ENCODE results near the gene STK25. TPM values are rescaled to one million over a fixed set of nuclear protein-coding genes. Genes with fewer than 3 reads are reported as not detected.

Gene STK25
- total and polyA plus RNA-seq, 10 donors: 127 to 254 (median 172) TPM

DNA sequence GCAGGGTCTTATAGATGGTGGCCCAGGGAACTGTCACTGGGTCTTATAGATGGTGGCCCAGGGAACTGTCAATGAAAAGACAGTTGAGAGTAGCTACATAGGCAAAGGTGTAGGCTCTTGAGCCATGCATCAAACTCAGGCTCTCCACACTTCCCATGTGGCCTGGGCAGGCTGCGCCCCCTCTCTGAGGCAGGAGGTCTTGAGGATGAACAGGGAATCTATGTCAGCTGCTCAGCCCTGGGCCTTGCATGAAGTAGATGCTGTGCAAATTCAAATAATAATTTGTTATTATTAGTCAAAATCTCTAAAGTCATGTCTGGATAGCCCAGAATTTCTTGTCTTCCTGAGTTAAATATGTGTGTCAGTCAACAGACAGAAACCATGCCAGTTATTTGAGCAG is 26.7 kb downstream of the STK25 start:
- no peak overlapping the region for H3K27ac ChIP-seq
- H3K9me3 ChIP-seq: no peaks in the 10 kb centered on the region
- peaks cover 0 to 52% (median 21%) of the 10 kb centered on the region in 6 donors for H3K36me3 ChIP-seq
- TF ChIP-seq POLR2AphosphoS5 (IDR thresholded peaks at IDR 0.05): no peak
- TF ChIP-seq CTCF (IDR thresholded peaks at IDR 0.05 in 8 of 11, conservative IDR thresholded peaks at IDR 0.05 in 3 of 11): no peak
- no peak for TF ChIP-seq POLR2A (IDR thresholded peaks at IDR 0.05)
- intact Hi-C loops (cut with DNase I; ENCODE audit: low total_unique reads): no loop called here
- no peak for DNase-seq
- H3K4me1 ChIP-seq: no peaks in the 10 kb centered on the region
- 96 to 100% (median 100%) methylated on average over 1 of the region's 1 CpG for WGBS, 5 donors
- H3K4me3 ChIP-seq: no peak overlapping the region
- no peaks in the 10 kb centered on the region for H3K27me3 ChIP-seq (replicated peaks in 1 of 7)

DNA sequence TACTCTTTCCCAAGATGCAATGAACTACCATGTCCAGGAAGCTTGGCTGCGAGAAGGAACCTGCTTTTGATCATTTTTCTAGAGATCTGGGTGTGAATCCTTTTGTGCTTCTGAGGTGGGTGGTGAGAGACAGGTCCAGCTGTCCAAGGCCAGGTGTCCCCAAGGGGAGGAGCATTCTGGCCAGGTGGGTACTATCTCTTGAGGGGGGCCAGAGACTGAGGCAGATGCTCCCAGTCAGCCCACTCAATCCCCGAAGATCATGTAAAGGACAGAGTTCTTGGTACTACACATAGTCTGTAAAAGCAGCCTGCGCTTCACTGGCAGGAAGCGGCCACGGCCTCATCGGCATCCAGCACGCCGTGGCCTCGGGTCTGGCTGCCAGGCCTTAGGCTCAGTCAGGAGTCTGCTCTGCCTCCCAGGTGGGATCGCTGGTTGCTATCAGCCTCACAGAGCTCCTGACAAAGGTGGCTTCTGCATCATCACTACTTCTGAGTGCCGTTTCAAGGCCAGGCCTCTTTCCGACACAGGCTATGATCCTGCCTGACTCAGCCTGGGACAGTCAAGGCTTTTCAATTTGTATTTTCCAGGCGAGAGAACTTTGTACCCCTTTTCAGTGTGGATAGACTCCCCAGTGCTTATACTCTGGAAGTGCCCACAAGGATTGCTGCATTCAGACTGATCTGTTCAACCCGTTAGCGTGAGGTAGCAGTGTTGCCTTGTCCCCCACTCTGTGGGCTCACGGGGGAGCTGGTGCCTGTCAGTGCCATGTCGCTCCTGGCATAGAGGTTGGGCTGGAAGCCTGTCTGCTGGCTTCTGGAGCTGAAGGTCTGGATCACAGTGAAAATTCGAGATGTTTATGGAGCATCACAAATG is 29.1 kb downstream of the STK25 start:
- 89 to 95% (median 92%) methylated on average over 17 to 18 of the region's 18 CpGs for WGBS, 5 donors
- no peaks in the 10 kb centered on the region for H3K9me3 ChIP-seq
- TF ChIP-seq POLR2A (IDR thresholded peaks at IDR 0.05) (no peak), POLR2AphosphoS5 (IDR thresholded peaks at IDR 0.05) (peak in 1 of 3 donors; percentile 13), CTCF (IDR thresholded peaks at IDR 0.05 in 8 of 11, conservative IDR thresholded peaks at IDR 0.05 in 3 of 11) (no peak)
- DNase-seq: peak; percentile 38
- H3K27me3 ChIP-seq (replicated peaks in 1 of 7): no peaks in the 10 kb centered on the region
- no peaks in the 10 kb centered on the region for H3K4me1 ChIP-seq
- no peak overlapping the region for H3K27ac ChIP-seq
- intact Hi-C loops (cut with DNase I; ENCODE audit: low total_unique reads): no loop called here
- peaks cover 0 to 59% (median 20%) of the 10 kb centered on the region in 6 donors for H3K36me3 ChIP-seq
- H3K4me3 ChIP-seq: no peak overlapping the region

GRCh38 chr2:241478166-241478565 is 30.2 kb downstream of the STK25 start:
- Histone ChIP-seq H3K36me3 (peaks cover 0 to 48% (median 17%) of the 10 kb centered on the region in 6 donors), H3K27ac (no peak overlapping the region), H3K27me3 (replicated peaks in 1 of 7) (no peaks in the 10 kb centered on the region), H3K4me1 (no peaks in the 10 kb centered on the region), H3K9me3 (no peaks in the 10 kb centered on the region), H3K4me3 (no peak overlapping the region)
- WGBS, 5 donors: 90 to 95% (median 94%) methylated on average over 8 of the region's 8 CpGs
- intact Hi-C loops (cut with DNase I; ENCODE audit: low total_unique reads): no loop called here
- DNase-seq: peak; percentile 25
- no peak for TF ChIP-seq POLR2A (IDR thresholded peaks at IDR 0.05)
- TF ChIP-seq CTCF (IDR thresholded peaks at IDR 0.05 in 8 of 11, conservative IDR thresholded peaks at IDR 0.05 in 3 of 11): no peak
- TF ChIP-seq POLR2AphosphoS5 (IDR thresholded peaks at IDR 0.05): no peak

- no peaks in the 10 kb centered on the region for H3K9me3 ChIP-seq
- H3K36me3 ChIP-seq: peaks cover 0 to 52% (median 17%) of the 10 kb centered on the region in 6 donors
- DNase-seq: peak; percentile 28
- intact Hi-C loops (cut with DNase I; ENCODE audit: low total_unique reads): no loop called here
- 88 to 100% (median 96%) methylated on average over 3 of the region's 3 CpGs for WGBS, 5 donors
- no peaks in the 10 kb centered on the region for H3K27me3 ChIP-seq (replicated peaks in 1 of 7)
- H3K4me1 ChIP-seq: no peaks in the 10 kb centered on the region
- TF ChIP-seq POLR2AphosphoS5 (IDR thresholded peaks at IDR 0.05): no peak
- TF ChIP-seq CTCF (IDR thresholded peaks at IDR 0.05 in 8 of 11, conservative IDR thresholded peaks at IDR 0.05 in 3 of 11): no peak
- no peak for TF ChIP-seq POLR2A (IDR thresholded peaks at IDR 0.05)
- no peak overlapping the region for H3K4me3 ChIP-seq
- H3K27ac ChIP-seq: no peak overlapping the region
Measured at GRCh38 chr2:241475267-241475666, 33.1 kb downstream of the STK25 start.
